HepG2 (cell line): ENCODE measurements around the gene FBLN5. TPM values are rescaled to one million over a fixed set of nuclear protein-coding genes. Genes with fewer than 3 reads are reported as not detected.

ENCODE experiments used
- ATAC-seq: fragments of 200-7000 bp; cut with Tn5 transposase; 3 replicates; pipeline ENCODE4 v1.9.1; 2020; ENCODE audit warnings: mild to moderate bottlenecking, moderate library complexity
- BruUV-seq: library from RNA; stranded (reverse); fragments of 400-500 nt; replicated peaks from 2 replicates; lab custom pipeline; 2021; lab: Mats Ljungman, UMichigan
- CTCF ChIA-PET: fragments of 300-600 bp; formaldehyde crosslinking; extraction: SDS; loops from one replicate; lab custom pipeline; 2021; ENCODE audit warnings: low total read pairs, inconsistent platforms, low intra/inter-chr PET ratio; lab: Yijun Ruan, JAX
- POLR2A ChIA-PET: fragments of 350-600 bp; sonication (Branson Sonifier 250); formaldehyde crosslinking; loops from one replicate; lab custom pipeline; 2020; ENCODE audit warnings: antibody characterized with exemption, inconsistent platforms; lab: Yijun Ruan, JAX
- DNase-seq: peaks from one replicate; pipeline ENCODE4 v3.0.0-alpha.2; 2015; ENCODE audit warnings: low spot score
- FAIRE-seq: peaks from 3 replicates; lab custom pipeline; 2011; peaks lifted over from hg19 to GRCh38; lab: Jason Lieb, UNC
- H2AFZ ChIP-seq: one replicate; pipeline ENCODE4 v1.6.1; 2011; ENCODE audit warnings: low read length, inconsistent platforms
- H3K27ac ChIP-seq: fragments of 300-600 bp; 3 replicates; pipeline ENCODE4 v1.8.0; 2011; ENCODE audit warnings: mixed run types, mild to moderate bottlenecking, mixed read lengths, low read length, inconsistent platforms; ENCODE audit not compliant: insufficient read depth; ENCODE audit errors: extremely low read length
- H3K27me3 ChIP-seq, 2 experiments: fragments of 200-600 bp in 1 of 2; 2 replicates in 1 of 2; 3 replicates in 1 of 2; pipeline versions ENCODE4 v1.6.0 to v1.8.0; 2011; ENCODE audit warnings: low read length in 2 of 2, mild to moderate bottlenecking in 2 of 2, moderate library complexity in 2 of 2, inconsistent platforms in 1 of 2; ENCODE audit not compliant: insufficient read depth in 2 of 2, control insufficient read depth in 1 of 2
- H3K36me3 ChIP-seq, 2 experiments: fragments of 200-600 bp in 1 of 2; replicated peaks in 1 of 2; 2 replicates in 1 of 2; 3 replicates in 1 of 2; pipeline versions ENCODE4 v1.5.1 to v1.8.0; 2011; ENCODE audit warnings: low read length in 2 of 2, inconsistent platforms in 1 of 2; ENCODE audit not compliant: insufficient read depth in 2 of 2, control insufficient read depth in 1 of 2
- H3K4me1 ChIP-seq: 2 replicates; pipeline ENCODE4 v1.5.1; 2012; ENCODE audit warnings: low read length, inconsistent platforms; ENCODE audit not compliant: insufficient read depth
- H3K4me2 ChIP-seq: 2 replicates; pipeline ENCODE4 v1.6.0; 2011; ENCODE audit warnings: low read depth, low read length, inconsistent platforms
- H3K4me3 ChIP-seq, 3 experiments: fragments of 200-600 bp in 1 of 3; sonication (generic), shearing (Covaris generic) in 1 of 3; replicated peaks in 1 of 3; 2 replicates each; pipeline ENCODE4 v1.5.1; 2011 to 2016; ENCODE audit warnings: low read length in 3 of 3, inconsistent platforms in 2 of 3, low read depth in 2 of 3, mild to moderate bottlenecking in 2 of 3, control low read depth in 1 of 3, mixed read lengths in 1 of 3; ENCODE audit not compliant: insufficient read depth in 1 of 3
- H3K79me2 ChIP-seq: one replicate; pipeline ENCODE4 v1.6.1; 2011; ENCODE audit warnings: low read length, inconsistent platforms; ENCODE audit not compliant: insufficient read depth
- H3K9ac ChIP-seq: 2 replicates; pipeline ENCODE4 v1.6.0; 2011; ENCODE audit warnings: mild to moderate bottlenecking, low read depth, low read length, inconsistent platforms; ENCODE audit not compliant: insufficient read depth
- H3K9me3 ChIP-seq: 2 replicates; pipeline ENCODE4 v1.5.1; 2012; ENCODE audit warnings: mild to moderate bottlenecking, low read length
- H4K20me1 ChIP-seq: 2 replicates; pipeline ENCODE4 v1.6.0; 2011; ENCODE audit warnings: inconsistent platforms, mild to moderate bottlenecking, low read length, moderate library complexity; ENCODE audit not compliant: insufficient read depth
- AKAP8 ChIP-seq: sonication (generic); formaldehyde crosslinking; IDR thresholded peaks from 2 replicates; pipeline ENCODE4 v1.5.1; 2020; ENCODE audit warnings: mild to moderate bottlenecking, missing genetic modification reagents
- ATF1 ChIP-seq: IDR thresholded peaks from 2 replicates; pipeline ENCODE4 v1.6.1; 2016; ENCODE audit warnings: mild to moderate bottlenecking, control low read depth
- FOSL2 ChIP-seq: sonication (generic); formaldehyde crosslinking; IDR thresholded peaks from 2 replicates; pipeline ENCODE4 v1.4.0; 2020; ENCODE audit warnings: missing genetic modification reagents
- RAD21 ChIP-seq: fragments of 450-650 bp; formaldehyde crosslinking; IDR thresholded peaks from 2 replicates; pipeline ENCODE4 v1.5.0; 2020; ENCODE audit warnings: mild to moderate bottlenecking
- SMC3 ChIP-seq: IDR thresholded peaks from 2 replicates; pipeline ENCODE4 v1.6.1; 2011; ENCODE audit warnings: low read length, improper control_type of control experiment
- STAG1 ChIP-seq: sonication (generic); formaldehyde crosslinking; IDR thresholded peaks from 2 replicates; pipeline ENCODE4 v1.4.0; 2020; ENCODE audit warnings: missing genetic modification reagents
- TBX2 ChIP-seq: sonication (generic); formaldehyde crosslinking; IDR thresholded peaks from 2 replicates; pipeline ENCODE4 v1.5.0; 2020; ENCODE audit warnings: missing genetic modification reagents, mild to moderate bottlenecking, borderline replicate concordance
- WGBS: methylation state at CpG from one replicate; pipeline ENCODE4 v1.1.6; 2017; ENCODE audit warnings: low lambda C conversion rate; 5-methylcytosine and 5-hydroxymethylcytosine counted together
- in situ Hi-C: cut with HindIII; loops from 2 replicates; pipeline ENCODE4 v1.10.0; 2017; ENCODE audit warnings: low pct_unique_long_range_greater_than_20kb; ENCODE audit not compliant: extremely low pct_ligation_motif_present
- intact Hi-C: fragments of 100-400 bp; cut with micrococcal nuclease; formaldehyde crosslinking; loops from one replicate; pipeline ENCODE4 v1.10.0; 2022; ENCODE audit not compliant: unreplicated experiment
- polyA plus RNA-seq, 8 experiments: library from polyadenylated mRNA; depleted of rRNA in 3 of 8; stranded (reverse) in 7 of 8; unstranded in 1 of 8; fragments of >200 nt; fragmentation: Illumina TruSeq in 4 of 8; extraction: Trizol in 4 of 8; gene quantifications; 2 replicates each; pipeline versions ENCODE4 v1.2.1 to v1.2.3, GENCODE V29; 2011 to 2016; ENCODE audit warnings: low read depth in 4 of 8, missing spikeins in 1 of 8, mixed read lengths in 1 of 8; ENCODE audit not compliant: insufficient read depth in 1 of 8
- total RNA-seq, 5 experiments: library from RNA; depleted of rRNA; stranded (reverse); fragments of >200 nt; fragmentation: Illumina TruSeq; extraction: Trizol; gene quantifications; 2 replicates each; pipeline ENCODE4 v1.2.3, GENCODE V29; 2016; ENCODE audit warnings: low read depth in 1 of 5
- TF ChIP-seq, protein P1 (sequence below): sonication (generic); formaldehyde crosslinking; IDR thresholded peaks from 2 replicates; pipeline ENCODE4 v1.5.0; 2020; ENCODE audit warnings: mild to moderate bottlenecking, missing genetic modification reagents, moderate library complexity

Gene FBLN5
- total and polyA plus RNA-seq, 2 of the 13 experiments (the other 11 are each of a cell fraction or from before 2014, with no cell fraction given) = 0.38 to 0.77 TPM

DNA sequence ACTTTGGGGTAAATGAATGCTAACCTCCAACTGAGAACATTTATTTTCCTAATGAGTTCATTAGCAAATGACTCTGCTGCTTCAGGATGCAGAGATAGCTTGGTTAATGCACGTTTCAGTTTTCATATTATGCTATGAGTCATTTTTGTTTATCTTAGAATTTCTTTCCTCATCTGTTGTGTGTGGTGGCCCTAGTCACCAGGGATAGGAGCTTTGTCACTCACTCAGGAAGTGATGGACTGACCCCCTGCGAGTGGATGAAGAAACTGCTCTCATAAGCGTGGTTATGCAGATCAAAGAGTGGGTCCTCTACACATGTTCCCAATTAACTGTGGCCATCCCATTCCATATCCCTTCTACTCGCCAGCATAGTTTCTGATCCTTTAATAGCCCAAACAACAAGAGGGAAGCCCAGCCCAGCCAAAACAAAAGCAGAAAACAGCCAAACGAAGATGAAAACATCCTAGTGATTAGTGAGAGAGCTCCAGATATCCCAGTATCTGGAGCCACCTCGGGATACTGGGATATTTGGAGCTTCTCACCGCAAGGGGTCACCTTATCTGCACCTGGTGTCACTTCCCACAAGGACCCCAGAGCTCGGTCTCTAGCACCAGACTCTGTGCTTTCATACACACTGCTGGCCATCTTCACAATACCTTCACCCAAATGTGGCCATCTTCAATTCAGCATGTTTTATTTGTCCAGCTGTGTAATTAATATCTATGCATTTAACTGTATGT lies 88.8 kb downstream of the FBLN5 start:
- no TSS peak for BruUV-seq
- Histone ChIP-seq H2AFZ (no peak overlapping the region), H3K4me2 (no peak overlapping the region), H3K9ac (no peak overlapping the region), H3K27me3 (peaks cover 2 to 12% of the 10 kb centered on the region in 2 experiments; a peak in 3 of 5 replicates), H3K4me1 (no peaks in the 10 kb centered on the region), H3K27ac (no peak overlapping the region), H3K36me3 (no peaks in the 10 kb centered on the region), H4K20me1 (no peaks in the 10 kb centered on the region), H3K4me3 (no peak overlapping the region), H3K9me3 (no peaks in the 10 kb centered on the region), H3K79me2 (no peaks in the 10 kb centered on the region)
- DNase-seq (peak; percentile 26), ATAC-seq (peak; percentile 92), FAIRE-seq (no peak)
- in situ Hi-C loops = no loop called here
- TF ChIP-seq SMC3 (peak; percentile 42; the same call in 1 of the 2 replicates), RAD21 (CRISPR knock-in tag) (0 out of 2 replicates have a peak, but pooled peaks have one; percentile 19), STAG1 (peak; percentile 65), ATF1 (CRISPR knock-in tag) (no peak), AKAP8 (no peak), TBX2 (CRISPR knock-in tag) (no peak), FOSL2 (0 out of 2 replicates have a peak, but pooled peaks have one; percentile 14)
- TF ChIP-seq, protein P1, sequence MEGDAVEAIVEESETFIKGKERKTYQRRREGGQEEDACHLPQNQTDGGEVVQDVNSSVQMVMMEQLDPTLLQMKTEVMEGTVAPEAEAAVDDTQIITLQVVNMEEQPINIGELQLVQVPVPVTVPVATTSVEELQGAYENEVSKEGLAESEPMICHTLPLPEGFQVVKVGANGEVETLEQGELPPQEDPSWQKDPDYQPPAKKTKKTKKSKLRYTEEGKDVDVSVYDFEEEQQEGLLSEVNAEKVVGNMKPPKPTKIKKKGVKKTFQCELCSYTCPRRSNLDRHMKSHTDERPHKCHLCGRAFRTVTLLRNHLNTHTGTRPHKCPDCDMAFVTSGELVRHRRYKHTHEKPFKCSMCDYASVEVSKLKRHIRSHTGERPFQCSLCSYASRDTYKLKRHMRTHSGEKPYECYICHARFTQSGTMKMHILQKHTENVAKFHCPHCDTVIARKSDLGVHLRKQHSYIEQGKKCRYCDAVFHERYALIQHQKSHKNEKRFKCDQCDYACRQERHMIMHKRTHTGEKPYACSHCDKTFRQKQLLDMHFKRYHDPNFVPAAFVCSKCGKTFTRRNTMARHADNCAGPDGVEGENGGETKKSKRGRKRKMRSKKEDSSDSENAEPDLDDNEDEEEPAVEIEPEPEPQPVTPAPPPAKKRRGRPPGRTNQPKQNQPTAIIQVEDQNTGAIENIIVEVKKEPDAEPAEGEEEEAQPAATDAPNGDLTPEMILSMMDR = peak; percentile 66
- POLR2A ChIA-PET = interaction anchor here (0.9 kb wide), 1 partner anchor 56 kb away, joined by 4 read pairs; no protein-coding TSS in a partner anchor
- intact Hi-C loops = loop anchor here (1.0 kb wide), 1 partner anchor 53 kb away; no protein-coding TSS in a partner anchor
- WGBS = 1% methylated on average over 7 of the region's 8 CpGs
- CTCF ChIA-PET = interaction anchor here (1.7 kb wide), 1 partner anchor 53 kb away, joined by 11 read pairs; no protein-coding TSS in a partner anchor
